Measurements from ENCODE around the gene AMY1B.
"Not testable (repeated sequence)": the region's sequence is repeated elsewhere in the genome, so short reads cannot be mapped to it uniquely, and the experiment has no call there.

AMY1B gene
- total RNA-seq, result 0 reads per million in 2 donors

DNA sequence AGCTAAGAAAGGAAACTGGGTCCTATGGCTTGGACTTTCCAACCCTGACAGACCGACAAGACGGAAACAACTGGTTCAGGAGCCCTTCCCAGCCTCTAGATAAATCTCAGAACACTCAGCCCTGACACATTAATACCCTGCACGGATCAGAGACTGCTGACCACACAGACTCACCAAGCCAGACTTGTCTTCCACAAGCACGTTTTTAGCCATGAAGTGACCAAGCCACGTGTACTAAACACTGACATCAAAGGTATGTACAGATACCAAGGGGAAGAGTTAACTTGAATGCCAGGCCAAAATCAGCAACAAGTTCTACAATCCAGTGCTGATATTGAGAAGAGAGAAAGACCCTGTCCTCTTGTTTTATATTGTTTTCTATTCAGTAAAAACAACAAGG, at the start of gene AMY1B:
AMY1B (minus strand) TSS at position 101 of the 400 bp plus-strand sequence. CDS start 571 bp downstream, outside the sequence.
- not testable (repeated sequence) for DNase-seq

DNA sequence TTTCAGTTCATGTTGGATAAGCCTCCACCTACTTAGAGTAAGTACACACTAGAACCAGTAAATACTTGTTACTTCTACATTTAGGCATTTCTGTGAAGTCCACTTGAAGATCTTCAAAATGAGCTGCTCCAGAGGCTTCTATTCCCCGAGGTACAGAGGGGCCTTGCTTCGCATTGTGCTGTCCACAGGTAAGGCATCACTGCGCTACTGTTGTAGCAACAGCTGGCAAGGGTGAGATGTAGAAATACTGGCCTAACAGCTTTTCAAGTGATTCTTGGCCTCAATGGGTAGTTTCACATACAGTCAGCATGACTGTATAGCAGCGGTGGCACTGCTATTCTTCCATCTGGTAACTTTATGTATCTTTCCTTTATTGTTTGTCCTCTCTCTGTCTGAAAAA, 49.0 kb upstream of the AMY1B start:
- not testable (repeated sequence) for DNase-seq

DNA sequence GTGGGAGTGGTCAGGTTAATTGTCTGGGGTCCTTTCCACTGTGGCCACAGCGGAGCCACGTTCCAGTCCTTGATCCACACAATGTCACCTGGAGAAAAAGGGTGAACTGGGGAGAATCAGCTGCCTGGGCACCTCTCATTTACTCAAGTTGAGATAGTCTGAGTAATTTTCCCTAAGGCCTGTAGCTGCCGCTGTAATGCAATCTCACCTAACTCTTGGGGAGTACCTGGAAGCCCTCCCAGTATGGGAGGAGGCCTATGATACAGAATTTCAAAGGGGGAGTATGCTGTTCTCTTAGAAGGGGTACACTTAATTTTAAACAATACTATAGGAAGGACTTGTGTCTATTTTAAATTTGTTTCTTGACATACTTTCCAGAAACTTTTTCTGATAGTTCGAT, 48.4 kb upstream of the AMY1B start:
- not testable (repeated sequence) for DNase-seq

DNA sequence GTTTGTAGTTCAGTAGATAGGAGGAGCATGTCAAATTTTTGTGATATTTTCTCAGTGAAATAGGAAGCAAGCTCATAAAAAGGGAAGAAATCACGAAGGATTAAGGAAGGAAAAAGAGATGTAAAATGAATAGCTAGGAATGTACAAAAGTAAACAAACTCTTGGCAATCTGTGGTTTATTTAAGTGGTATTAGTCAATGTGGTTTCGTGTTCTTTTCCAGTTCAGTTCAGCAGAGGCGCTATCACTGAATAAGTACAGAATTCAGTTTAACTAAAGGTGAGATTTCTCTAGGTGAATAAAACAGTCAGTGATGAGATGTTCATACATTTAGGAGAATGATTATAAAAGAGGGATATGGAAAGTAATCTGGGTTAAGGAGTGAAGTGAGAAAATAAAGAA, 42.0 kb upstream of the AMY1B start:
- DNase-seq, result not testable (repeated sequence)

DNA sequence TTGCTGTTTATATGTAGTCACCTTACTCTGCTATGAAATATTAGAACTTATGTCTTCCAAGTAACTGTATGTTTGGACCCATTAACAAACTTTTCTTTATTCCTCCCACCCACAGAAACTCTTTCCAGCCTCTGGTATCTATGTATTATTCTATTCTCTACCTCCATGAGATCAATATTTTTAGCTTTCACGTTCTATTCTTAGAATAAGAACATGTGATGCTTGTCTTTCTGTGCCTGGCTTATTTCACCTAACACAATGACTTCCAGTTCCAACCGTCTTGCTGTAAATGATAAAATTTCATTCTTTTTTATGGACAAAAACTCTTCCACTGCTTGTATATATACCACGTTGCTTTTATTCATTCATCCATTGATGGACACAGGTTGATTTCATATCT, 39.3 kb upstream of the AMY1B start:
- DNase-seq, result not testable (repeated sequence)

DNA sequence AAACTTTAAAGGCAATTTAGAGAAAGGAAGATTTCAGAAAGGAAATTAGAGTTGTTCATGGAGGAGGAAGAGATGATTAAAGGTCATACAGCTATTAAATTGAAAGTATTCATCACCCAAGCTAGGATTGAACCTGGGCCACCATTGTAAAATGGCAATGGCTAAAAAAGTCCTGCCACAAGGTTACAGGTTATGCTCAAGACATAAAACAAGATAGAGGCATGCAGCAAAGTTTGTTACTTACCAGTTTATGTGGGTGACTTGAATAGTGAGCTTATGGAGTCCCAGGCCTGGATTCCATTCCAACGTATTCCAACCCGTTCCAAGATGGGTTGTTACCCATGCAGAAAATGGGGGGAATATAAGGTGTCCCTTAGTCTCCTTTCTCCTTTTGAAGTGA, 25.5 kb upstream of the AMY1B start:
- DNase-seq, result not testable (repeated sequence)

DNA sequence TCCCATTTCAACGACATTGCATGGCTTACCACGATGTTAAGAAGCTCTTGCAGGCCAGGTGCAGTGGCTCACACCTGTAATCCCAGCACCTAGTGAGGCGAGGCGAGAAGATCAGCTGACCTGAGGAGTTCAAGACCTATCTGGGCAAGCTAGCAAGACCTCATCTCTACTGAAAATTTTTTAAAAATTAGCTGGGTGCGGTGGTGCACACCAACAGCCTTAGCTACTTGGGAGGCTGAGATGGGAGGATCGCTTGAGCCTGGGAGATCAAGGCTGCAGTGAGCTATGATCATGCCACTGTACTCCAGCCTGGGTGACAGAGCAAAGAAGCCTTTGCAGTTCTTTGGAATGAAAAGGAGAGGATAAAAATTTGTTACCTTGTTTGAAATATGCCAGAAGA, 21.4 kb upstream of the AMY1B start:
- DNase-seq, result not testable (repeated sequence)

DNA sequence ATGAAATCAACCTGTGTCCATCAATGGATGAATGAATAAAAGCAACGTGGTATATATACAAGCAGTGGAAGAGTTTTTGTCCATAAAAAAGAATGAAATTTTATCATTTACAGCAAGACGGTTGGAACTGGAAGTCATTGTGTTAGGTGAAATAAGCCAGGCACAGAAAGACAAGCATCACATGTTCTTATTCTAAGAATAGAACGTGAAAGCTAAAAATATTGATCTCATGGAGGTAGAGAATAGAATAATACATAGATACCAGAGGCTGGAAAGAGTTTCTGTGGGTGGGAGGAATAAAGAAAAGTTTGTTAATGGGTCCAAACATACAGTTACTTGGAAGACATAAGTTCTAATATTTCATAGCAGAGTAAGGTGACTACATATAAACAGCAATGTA, 14.4 kb upstream of the AMY1B start:
- DNase-seq, result not testable (repeated sequence)

DNA sequence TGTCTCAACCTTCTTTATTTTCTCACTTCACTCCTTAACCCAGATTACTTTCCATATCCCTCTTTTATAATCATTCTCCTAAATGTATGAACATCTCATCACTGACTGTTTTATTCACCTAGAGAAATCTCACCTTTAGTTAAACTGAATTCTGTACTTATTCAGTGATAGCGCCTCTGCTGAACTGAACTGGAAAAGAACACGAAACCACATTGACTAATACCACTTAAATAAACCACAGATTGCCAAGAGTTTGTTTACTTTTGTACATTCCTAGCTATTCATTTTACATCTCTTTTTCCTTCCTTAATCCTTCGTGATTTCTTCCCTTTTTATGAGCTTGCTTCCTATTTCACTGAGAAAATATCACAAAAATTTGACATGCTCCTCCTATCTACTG, 11.7 kb upstream of the AMY1B start:
- not testable (repeated sequence) for DNase-seq

DNA sequence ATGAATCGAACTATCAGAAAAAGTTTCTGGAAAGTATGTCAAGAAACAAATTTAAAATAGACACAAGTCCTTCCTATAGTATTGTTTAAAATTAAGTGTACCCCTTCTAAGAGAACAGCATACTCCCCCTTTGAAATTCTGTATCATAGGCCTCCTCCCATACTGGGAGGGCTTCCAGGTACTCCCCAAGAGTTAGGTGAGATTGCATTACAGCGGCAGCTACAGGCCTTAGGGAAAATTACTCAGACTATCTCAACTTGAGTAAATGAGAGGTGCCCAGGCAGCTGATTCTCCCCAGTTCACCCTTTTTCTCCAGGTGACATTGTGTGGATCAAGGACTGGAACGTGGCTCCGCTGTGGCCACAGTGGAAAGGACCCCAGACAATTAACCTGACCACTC, 5.2 kb upstream of the AMY1B start:
- not testable (repeated sequence) for DNase-seq

DNA sequence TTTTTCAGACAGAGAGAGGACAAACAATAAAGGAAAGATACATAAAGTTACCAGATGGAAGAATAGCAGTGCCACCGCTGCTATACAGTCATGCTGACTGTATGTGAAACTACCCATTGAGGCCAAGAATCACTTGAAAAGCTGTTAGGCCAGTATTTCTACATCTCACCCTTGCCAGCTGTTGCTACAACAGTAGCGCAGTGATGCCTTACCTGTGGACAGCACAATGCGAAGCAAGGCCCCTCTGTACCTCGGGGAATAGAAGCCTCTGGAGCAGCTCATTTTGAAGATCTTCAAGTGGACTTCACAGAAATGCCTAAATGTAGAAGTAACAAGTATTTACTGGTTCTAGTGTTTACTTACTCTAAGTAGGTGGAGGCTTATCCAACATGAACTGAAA, 4.7 kb upstream of the AMY1B start:
- not testable (repeated sequence) for DNase-seq

DNA sequence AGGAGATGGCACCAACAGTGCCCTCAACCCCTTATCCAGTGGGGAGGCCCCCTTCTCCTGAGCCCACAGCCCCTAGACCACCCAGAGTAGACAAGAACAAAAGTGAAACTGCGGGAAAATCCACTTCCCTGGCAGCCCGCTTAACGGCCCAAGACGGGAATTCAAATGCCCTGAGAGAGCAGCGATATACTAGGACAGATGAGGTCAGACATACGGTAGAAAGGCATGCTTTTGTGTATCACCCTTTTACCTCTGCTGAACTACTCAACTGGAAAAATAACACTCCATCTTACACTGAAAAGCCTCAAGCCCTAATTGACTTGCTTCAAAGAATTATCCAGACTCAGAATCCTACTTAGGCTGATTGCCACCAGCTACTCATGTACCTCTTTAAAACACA, 1.4 kb upstream of the AMY1B start:
- DNase-seq, result not testable (repeated sequence)

DNA sequence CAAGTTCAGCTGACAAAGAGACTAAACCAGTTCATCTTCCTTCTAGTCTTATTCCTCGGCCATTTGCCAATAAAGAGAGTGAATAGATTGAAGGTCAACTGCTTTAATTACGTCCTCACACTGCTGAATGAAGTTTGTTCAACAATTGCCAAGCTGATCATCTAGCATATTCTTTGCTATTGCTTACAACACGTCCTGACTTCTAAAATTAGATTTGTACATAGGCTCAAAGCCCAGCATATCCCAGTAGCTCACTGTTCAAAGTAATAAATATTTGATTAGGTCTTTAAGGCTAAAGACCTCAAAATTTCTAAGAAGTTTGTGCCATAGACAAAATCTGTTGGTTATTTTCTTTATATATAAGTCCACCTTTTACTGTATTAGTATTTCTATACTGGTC, 19.7 kb downstream of the AMY1B start:
- not testable (repeated sequence) for DNase-seq

DNA sequence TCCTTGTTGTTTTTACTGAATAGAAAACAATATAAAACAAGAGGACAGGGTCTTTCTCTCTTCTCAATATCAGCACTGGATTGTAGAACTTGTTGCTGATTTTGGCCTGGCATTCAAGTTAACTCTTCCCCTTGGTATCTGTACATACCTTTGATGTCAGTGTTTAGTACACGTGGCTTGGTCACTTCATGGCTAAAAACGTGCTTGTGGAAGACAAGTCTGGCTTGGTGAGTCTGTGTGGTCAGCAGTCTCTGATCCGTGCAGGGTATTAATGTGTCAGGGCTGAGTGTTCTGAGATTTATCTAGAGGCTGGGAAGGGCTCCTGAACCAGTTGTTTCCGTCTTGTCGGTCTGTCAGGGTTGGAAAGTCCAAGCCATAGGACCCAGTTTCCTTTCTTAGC, 40.5 kb downstream of the AMY1B start, which contains the start of gene AMY1A:
AMY1A (plus strand) TSS at position 301 of the 400 bp plus-strand sequence. CDS start 571 bp downstream, outside the sequence.
- not testable (repeated sequence) for DNase-seq

DNA sequence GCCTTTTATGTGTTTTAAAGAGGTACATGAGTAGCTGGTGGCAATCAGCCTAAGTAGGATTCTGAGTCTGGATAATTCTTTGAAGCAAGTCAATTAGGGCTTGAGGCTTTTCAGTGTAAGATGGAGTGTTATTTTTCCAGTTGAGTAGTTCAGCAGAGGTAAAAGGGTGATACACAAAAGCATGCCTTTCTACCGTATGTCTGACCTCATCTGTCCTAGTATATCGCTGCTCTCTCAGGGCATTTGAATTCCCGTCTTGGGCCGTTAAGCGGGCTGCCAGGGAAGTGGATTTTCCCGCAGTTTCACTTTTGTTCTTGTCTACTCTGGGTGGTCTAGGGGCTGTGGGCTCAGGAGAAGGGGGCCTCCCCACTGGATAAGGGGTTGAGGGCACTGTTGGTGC, 41.9 kb downstream of the AMY1B start:
- DNase-seq, result not testable (repeated sequence)

DNA sequence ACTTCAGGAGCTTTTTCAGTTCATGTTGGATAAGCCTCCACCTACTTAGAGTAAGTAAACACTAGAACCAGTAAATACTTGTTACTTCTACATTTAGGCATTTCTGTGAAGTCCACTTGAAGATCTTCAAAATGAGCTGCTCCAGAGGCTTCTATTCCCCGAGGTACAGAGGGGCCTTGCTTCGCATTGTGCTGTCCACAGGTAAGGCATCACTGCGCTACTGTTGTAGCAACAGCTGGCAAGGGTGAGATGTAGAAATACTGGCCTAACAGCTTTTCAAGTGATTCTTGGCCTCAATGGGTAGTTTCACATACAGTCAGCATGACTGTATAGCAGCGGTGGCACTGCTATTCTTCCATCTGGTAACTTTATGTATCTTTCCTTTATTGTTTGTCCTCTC, 45.1 kb downstream of the AMY1B start:
- not testable (repeated sequence) for DNase-seq

DNA sequence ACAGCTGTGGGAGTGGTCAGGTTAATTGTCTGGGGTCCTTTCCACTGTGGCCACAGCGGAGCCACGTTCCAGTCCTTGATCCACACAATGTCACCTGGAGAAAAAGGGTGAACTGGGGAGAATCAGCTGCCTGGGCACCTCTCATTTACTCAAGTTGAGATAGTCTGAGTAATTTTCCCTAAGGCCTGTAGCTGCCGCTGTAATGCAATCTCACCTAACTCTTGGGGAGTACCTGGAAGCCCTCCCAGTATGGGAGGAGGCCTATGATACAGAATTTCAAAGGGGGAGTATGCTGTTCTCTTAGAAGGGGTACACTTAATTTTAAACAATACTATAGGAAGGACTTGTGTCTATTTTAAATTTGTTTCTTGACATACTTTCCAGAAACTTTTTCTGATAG, 45.7 kb downstream of the AMY1B start:
- DNase-seq, result not testable (repeated sequence)

DNA sequence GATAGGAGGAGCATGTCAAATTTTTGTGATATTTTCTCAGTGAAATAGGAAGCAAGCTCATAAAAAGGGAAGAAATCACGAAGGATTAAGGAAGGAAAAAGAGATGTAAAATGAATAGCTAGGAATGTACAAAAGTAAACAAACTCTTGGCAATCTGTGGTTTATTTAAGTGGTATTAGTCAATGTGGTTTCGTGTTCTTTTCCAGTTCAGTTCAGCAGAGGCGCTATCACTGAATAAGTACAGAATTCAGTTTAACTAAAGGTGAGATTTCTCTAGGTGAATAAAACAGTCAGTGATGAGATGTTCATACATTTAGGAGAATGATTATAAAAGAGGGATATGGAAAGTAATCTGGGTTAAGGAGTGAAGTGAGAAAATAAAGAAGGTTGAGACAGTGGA, 52.1 kb downstream of the AMY1B start:
- DNase-seq, result not testable (repeated sequence)

DNA sequence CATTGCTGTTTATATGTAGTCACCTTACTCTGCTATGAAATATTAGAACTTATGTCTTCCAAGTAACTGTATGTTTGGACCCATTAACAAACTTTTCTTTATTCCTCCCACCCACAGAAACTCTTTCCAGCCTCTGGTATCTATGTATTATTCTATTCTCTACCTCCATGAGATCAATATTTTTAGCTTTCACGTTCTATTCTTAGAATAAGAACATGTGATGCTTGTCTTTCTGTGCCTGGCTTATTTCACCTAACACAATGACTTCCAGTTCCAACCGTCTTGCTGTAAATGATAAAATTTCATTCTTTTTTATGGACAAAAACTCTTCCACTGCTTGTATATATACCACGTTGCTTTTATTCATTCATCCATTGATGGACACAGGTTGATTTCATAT, 54.8 kb downstream of the AMY1B start:
- DNase-seq, result not testable (repeated sequence)
